HG03159 (cell line): ENCODE measurements around the gene NADSYN1.

Source experiments
- ATAC-seq: cut with Tn5 transposase; IDR thresholded peaks from one replicate; pipeline ENCODE4 v1.9.1; 2021; ENCODE audit warnings: mild to moderate bottlenecking, moderate library complexity; ENCODE audit not compliant: unreplicated experiment

The NADSYN1 gene

DNA sequence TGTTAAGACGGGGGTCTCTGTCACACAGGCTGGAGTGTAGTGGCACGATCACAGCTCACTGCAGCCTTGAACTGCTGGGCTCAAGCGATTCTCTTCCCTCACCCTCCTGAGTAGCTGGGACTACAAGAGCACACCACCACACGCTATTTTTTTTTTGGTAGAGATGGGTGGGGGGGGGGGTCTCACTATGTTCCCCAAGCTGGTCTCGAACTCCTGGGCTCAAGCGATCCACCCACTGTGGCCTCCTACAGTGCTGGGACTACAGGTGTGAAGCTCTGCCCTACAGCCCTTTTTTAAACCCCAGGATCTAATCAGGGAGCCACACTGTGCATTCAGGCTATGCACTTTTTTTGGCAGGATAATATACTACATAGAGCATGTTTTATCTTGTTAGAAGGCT, 3.4 kb upstream of the NADSYN1 start:
- no peak for ATAC-seq

DNA sequence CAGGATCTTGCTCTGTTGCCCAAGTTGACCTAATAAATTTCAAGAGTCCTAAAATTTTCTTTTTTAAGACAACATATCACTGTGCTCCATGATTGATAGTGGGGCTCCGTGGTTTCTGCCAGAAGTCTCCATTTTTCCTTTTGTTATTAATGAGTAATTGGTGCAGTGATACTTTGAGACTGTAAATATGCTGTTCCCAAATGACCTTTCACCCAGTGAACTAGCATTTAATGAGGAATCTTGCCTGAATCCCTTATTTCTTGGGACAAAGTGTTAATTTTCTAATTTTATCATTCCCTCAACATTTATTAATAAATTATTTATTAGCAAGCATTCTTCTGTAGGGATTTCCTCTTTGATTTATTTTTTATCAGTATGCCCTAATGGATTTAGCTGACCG, 2.5 kb upstream of the NADSYN1 start:
- no peak for ATAC-seq

DNA sequence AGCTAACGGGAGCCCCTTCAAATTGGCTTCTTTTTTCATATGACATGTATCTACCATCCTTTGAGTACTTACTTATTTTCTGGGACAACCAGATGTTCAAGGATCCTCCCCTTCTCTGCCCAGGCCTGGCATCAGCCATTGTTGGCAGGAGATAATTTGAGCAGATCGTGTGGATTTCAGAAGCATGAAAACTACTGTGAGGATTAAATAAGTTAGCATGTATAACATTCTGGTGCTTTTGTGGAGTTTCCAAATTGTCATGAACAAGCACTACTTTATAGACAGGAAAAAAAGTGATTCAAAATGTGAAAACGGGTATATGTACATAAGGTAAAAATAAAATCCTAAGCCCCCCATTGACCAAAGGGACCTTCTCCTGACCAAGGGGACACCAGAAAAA, 2.1 kb upstream of the NADSYN1 start:
- no peak for ATAC-seq

DNA sequence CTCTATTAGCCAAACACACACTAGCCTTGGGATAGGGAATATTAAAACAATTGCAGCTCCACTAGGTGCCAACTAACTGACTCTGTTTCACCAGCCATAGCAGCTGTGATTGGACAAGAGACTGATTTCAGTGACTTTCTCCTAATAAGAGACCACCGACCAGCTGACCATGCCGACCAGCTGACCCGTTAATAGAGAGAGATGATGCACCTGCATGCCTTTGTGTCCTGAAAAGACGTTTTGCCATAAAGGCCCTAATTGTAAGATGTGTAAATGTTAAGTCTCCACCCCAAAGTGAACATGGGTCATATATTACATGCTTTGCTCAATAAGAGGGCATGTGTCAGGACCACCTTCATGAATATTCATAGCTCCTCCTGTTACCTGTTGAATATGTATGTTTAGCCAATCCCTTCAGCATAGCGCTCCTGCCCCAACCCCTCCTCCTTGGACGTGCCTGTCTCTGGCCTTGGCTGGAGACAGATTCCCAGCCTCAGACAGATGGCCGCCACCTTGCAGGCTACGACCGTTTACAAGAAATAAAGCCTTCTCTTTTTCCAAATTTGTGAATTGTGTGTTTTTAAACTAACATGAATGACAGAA, 1.3 kb upstream of the NADSYN1 start:
- no peak for ATAC-seq

DNA sequence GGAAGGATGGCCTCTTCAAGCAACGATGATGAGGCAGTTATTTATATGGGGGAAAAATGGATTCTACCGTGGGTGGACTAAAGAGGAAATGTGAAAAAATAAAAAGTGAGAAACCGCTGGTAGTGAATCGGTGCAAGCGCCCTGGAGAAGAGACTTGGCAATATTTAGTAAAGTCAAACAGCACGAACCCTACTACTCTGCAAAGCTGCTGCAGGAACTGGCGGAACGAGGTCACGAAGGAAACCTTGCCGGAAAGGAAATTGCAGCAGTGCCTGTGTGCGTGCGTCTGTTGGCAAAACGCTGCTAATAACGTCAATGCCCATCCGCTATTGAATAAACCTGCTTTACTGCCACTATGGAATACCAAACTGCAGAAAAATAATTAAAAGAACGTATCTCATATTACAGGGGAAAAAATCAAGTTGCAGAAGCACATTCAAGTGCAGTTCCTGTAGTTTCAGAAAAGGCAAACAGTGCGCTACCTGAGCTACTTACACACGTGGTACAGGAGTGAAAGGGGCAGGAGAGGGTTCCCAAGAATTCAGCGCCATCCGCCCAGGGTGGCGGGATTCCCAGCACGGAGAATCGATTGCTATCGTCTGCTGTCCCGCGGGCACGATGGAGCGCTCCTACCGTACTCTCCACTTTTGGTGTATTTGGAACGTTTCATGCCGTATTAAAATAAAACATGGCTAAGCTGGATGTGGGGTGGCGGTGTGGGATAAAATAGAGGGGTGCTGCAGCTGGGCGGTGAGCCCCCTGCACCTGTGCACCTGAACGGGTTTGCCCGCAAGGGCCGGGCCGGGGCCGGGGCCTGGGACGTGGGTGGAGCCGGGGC, 585 bp upstream of the NADSYN1 start:
- ATAC-seq: peak; percentile 1

DNA sequence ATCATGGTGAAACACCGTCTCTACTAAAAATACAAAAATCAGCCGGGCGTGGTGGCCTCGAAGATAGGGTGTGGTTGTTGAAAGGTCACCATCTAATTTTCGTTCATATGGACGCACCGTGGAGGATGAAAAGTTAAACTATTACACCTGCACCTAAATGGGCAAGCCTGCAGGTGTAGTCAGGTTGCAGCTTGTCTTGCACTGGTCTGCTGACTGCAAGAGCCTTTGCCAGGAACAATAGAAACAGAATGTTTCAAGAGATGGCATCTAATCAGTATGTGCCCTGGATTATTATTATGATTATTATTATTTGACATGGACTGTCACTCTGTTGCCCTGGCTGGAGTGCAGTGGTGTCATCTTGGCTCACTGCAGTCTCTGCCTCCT, 908 bp downstream of the NADSYN1 start:
- no peak for ATAC-seq

DNA sequence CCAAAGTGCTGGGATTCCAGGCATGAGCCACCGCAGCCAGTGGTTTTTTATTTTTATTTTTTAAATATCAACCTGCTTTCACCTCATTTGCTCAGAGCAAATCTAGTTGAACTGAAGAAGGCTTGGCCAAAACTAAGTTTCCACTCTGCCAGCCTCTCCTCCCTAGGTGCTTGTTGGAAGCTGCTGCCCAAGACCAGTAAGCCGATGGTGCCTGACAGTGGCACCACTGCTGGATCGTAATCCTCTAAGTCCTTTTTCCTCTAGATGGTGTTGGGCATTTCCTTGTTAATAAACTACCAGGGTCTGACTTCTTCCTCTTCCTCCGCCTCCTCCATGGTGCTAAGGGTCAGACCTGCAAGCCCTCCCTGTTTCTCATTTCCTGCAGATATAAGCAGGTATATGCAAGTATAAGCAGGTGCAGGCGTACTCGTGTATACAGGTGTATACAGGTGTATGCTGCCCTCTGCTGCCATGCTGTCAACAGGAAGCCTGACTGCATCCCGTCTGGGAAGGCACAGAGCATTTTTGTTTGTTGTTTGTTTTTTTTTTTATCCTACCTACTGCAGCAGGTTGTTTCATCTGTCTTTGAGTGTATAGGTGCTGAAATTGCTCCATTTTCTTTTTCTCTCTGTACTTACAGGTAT, 1.6 kb downstream of the NADSYN1 start:
- ATAC-seq: no peak

DNA sequence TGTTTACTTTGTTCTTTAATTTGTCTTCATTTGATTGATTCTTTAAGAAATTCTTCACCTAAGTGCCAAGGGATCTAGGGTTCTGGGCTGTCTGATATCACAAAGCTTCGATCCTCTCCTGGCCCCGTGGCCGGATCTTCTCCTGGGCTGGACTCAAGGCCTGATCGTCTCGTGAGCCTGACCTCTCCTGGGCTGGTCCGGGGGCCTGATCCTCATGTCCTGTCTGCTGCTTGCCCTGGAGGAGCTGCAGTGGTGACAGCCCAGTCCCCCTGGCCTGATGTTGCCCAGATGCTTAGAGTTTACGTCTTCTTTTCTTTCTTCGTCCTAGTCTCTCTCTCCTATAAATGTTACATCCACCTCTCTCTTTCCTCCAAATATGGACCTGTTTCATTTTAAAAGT, 3.3 kb downstream of the NADSYN1 start:
- ATAC-seq: no peak

DNA sequence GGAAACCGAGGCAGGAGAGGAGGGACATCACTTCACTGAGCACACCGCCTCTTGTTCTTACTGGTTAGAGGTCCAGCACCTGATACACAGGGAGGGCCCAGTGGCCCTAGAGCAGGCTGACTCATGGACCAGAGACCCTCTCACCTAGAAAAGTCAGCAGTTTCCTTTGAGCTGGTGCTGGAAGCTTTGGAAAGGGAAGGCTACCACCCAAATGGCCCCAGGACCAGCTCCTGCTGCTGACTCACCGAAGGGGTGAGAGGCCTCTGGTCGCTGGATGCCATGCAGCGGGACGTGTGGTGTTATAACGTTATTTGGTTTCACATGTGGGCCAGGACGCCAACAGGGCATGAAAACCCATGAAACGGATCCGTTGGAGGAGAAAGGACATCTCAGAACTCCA, 3.8 kb downstream of the NADSYN1 start:
- ATAC-seq: no peak

DNA sequence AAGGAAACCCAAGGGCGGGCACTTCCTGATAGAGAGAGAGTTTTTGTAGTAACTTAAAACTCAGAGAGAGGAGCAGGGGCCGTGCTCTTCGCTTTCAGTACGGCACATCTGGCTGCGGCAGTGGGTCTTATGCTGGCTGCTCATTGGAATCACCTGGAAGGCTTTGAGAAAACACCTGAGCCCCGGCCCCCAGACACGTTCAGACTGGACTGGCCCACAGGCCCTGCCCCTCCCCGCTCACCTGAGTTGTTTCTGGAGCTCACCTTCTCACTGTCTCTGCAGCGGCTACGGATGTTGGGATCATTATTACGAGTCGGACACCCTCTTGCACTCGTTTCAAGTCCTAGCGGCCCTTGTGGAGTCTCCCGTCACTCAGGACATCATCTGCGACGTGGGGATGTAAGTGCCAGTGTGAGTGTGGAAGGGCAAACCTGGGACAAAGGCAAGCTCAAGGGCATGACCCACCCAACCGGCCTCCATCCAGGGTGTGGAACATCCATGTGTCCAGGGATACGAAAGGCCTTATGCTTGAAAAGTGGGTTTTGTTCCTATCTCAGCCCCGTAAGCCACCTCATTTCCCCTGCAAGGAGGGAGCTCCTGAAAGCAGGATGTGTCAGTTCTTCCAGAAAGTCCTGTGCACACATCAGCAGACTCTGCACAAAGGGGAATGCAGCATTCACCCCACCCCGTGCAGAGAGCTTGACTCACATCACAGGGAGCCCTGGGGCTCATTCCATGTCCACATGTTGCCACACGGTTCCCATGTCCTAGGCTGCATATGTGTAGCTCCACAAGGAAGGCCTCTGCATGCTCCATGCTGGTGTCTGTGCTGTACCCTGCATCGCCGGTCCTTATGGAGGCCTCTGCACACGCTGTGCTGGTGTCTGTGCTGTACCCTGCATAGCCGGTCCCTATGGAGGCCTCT, 5.4 kb downstream of the NADSYN1 start:
- ATAC-seq: no peak

DNA sequence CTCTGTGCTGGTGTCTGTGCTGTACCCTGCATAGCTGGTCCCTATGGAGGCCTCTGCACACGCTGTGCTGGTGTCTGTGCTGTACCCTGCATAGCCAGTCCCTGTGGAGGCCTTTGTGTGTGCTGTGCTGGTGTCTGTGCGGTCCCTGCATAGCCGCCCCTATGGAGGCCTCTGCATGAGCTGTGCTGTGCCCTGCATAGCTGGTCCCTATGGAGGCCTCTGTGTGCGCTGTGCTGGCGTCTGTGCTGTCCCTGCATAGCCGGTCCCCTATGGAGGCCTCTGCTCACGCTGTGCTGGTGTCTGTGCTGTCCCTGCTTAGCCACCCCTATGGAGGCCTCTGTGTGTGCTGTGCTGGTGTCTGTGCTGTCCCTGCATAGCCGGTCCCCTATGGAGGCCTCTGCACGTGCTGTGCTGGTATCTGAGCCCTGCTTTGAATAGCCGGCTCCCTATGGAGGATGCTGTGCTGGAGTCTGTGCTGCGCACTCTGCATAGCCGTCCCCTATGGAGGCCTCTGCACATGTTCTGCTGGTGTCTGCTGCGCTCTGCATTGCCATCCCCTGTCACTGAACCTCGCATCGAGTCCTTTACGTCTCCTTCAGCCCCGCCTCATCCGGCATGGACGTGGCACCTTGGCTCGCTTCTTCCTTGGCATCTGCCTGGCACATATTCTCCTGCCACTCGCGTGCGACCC, 6.2 kb downstream of the NADSYN1 start:
- ATAC-seq: no peak

DNA sequence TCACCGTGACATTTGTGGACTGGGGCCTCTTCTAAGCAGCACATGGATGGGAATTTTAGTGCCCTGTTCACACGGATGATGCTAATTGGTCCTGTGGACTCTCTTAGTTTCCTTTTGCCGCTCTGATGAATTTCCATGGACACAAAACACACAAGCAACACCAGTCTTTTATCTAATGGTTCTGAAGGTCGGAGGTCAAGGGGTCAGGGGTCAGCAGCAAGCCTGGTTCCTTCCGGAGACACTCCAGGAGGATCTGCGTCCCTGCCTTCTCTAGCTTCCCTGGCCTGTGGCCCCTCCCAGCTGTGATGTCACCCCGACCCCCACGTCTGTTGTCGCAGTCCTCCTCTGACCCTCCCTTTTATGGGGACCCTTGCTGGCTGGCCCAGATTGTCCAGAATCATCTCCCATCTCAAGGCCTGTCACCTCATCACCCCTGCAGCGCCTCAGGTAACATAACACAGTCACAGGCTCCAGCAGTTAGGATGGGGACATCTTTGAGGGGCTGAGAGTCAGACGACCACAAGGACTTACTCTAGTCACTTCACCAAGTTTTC, 6.8 kb downstream of the NADSYN1 start:
- no peak for ATAC-seq

DNA sequence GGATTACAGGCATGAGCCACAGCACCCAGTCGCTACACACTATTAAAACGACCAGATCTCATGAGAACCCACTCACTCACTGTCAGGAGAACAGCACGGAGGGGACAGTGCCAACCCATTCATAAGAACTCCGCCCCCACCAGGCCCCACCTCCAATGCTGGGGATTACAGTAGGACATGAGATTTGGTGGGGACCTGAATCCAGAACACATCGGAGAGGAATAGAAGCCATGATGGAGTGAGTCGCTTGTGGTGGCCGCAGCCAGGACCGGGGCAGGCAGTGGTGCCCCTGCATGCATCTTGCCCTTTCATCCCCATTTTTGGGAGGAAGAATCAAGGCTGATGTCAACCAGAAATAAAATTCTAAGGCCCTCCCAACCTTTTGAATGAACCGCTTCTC, 8.7 kb downstream of the NADSYN1 start:
- no peak for ATAC-seq

DNA sequence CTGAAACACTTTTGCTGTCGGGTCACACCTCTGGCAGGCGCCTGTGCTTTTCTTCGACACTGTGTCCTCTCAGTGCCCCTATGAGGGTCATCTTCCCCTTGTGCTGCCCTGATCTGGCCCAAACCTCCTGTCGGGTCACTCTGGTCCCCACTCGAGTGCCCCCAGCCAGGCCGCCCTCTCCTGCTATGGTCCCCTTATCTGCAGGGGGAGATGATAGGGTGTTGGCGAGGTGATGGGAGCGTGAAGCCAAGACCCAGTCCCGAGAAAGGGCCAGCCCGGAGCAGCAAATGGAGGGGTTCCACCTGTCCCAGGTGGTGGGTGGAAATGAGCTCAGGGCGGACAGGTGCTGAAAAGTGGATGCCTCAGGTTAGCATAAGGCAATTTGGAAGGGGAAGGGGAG, 9.7 kb downstream of the NADSYN1 start:
- ATAC-seq: no peak

DNA sequence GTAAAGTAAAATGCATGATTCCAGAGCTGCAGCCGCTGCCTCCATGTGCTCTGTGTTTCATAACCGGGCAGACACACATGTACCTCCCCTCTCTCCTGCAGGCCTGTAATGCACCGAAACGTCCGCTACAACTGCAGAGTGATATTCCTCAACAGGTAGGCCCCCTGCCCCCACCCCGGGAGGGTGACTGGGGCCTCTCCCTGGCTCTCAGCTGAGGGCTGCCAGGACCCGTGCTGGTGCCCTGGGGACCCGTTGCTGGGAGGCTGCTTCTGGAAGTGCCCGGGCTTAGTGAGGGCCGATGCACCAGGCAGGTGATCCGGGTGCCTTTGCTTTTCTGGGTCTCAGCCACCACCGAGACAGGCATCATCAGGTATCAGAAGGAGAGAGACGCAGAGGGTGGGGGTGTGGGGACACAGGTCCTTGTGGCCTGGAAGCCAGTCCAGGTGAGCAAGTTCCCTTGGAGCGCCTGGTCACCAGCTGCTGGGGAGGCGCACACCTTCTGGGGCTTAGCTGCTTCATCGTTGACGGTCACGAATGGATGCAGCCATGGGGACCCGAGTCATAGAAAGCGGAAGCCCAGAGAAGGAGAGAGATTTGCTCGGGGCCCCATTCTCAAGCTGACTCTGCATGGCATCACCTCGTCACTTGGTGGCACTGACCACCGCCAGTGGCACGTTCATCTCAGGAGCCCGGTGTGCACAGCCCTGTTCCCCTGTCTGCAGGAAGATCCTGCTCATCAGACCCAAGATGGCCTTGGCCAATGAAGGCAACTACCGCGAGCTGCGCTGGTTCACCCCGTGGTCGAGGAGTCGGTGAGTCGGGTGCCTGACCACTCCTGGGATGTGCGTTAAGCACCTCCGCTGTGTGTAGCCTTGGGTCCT, 10.6 kb downstream of the NADSYN1 start:
- ATAC-seq: no peak

DNA sequence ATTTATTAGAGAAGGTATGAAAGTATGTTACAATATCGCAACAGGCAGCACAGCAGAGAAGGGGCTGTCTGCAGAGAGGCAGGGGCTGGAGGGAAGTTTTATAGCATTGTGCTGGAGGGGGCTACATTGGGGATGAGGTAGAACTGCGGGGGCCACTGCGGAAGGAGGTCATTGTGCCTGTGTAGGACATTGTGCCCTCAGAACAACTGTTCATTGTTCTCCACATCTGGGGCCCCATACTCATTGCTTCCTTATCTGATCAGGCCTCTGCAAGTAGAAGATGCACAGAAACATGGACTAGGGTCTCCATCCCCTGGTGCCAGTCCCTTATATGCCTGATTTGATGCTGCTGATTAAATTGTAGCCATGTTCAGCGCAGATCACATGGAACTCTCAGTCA, 12.1 kb downstream of the NADSYN1 start:
- no peak for ATAC-seq

DNA sequence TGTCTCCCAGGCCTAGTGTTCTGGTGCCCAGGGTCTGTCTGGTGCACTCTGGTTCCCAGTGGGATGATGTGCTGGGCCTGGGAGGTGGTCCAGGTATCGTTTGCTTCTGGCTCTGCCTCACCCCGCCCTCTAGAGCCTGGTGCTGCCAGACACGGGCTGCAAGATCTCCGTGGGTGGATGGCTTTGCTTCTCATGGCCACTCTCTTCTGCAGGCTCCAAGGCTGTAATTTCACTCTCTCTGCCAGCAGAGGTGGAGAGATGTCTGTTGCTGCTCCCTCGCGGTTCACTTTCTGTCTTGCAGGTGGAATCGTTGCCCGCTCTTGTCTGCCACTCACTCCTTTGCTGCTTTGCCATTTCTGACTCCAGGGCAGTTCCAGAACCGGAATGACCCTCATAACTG, 13.4 kb downstream of the NADSYN1 start:
- ATAC-seq: no peak

DNA sequence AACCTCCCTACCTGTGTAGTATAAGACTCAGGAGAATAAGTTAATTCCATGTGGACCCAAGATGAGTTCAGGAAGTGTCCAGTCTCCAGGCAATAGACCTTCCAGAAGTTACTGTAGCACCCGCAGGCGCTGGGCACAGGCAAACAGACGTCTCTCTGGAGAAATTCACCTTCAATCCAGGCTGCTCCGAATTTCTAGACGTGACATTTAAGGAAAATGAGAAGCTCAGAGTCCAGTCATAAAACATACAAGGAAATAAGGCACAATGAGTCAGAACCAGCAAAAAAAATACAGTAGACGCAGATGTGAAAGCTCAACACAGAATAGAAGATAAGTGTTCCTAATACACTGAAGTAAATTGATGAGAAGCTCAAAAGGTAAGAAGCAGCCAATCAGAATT, 14.2 kb downstream of the NADSYN1 start:
- ATAC-seq: no peak

DNA sequence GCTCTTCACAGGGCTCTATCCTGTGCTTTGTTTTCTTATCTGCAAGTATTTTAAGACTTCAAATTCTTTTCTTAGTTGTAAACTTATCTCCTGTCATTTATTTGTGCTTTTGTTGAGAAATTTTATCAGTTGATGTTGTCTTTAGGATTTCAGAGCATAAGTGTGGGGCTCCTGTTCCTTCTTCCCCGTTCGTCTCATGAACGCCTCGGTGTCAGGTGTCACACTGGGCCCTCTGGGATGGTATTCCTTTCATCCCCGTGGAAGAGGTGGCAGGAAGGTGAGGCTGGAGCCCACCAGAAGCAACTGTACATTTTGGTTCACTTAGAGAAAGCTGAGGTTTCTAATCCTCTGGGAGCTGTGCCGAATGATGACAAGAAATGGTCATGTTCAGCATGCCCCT, 17.9 kb downstream of the NADSYN1 start:
- ATAC-seq: no peak
